GM19372 (cell line): Measurements from ENCODE around the gene GRK2.
"Not testable (repeated sequence)": the region's sequence is repeated elsewhere in the genome, so short reads cannot be mapped to it uniquely, and the experiment has no call there.

Experiments
- ATAC-seq: cut with Tn5 transposase; IDR thresholded peaks from one replicate; pipeline ENCODE4 v1.9.1; 2021; ENCODE audit warnings: mild to moderate bottlenecking, low read depth, moderate library complexity; ENCODE audit not compliant: unreplicated experiment

GRK2 gene

GRCh38 chr11:67310246-67311050 is 44.2 kb downstream of the GRK2 start:
- ATAC-seq: no peak

GRCh38 chr11:67311051-67311555 is 44.8 kb downstream of the GRK2 start:
- no peak for ATAC-seq

GRCh38 chr11:67311556-67312082 is 45.3 kb downstream of the GRK2 start:
- no peak for ATAC-seq

GRCh38 chr11:67312187-67313021 is 46.1 kb downstream of the GRK2 start:
- no peak for ATAC-seq

- no peak for ATAC-seq
Measured at GRCh38 chr11:67313125-67313890, 47.0 kb downstream of the GRK2 start.

- ATAC-seq: no peak
Measured at GRCh38 chr11:67314218-67314617, 47.9 kb downstream of the GRK2 start.

GRCh38 chr11:67315325-67315909 is 49.1 kb downstream of the GRK2 start:
- no peak for ATAC-seq

- ATAC-seq: no peak
Measured at GRCh38 chr11:67316882-67317204, 50.6 kb downstream of the GRK2 start.

GRCh38 chr11:67317205-67317887 is 51.1 kb downstream of the GRK2 start:
- ATAC-seq: peak; percentile 87

- ATAC-seq: peak; percentile 13
Measured at GRCh38 chr11:67317888-67318555, 51.7 kb downstream of the GRK2 start.

GRCh38 chr11:67318876-67319275 is 52.6 kb downstream of the GRK2 start:
- ATAC-seq: not testable (repeated sequence)

- ATAC-seq: no peak
Measured at GRCh38 chr11:67320011-67320410, 53.7 kb downstream of the GRK2 start.

GRCh38 chr11:67320691-67321090 is 54.4 kb downstream of the GRK2 start:
- ATAC-seq: no peak

GRCh38 chr11:67321313-67321871 is 55.1 kb downstream of the GRK2 start:
- no peak for ATAC-seq

GRCh38 chr11:67322049-67322448 is 55.8 kb downstream of the GRK2 start:
- ATAC-seq: no peak

GRCh38 chr11:67323526-67323925 is 57.3 kb downstream of the GRK2 start:
- ATAC-seq: no peak

- no peak for ATAC-seq
Measured at GRCh38 chr11:67332081-67332691, 65.9 kb downstream of the GRK2 start.
